Activated CD4-positive, CD25-positive, alpha-beta regulatory T cell treated with anti-CD3 and anti-CD28 coated beads, Interleukin-2, amount 50 U/mL, for 24 hours (primary cell): ENCODE results near the gene SCTR.

Experiments used
- ATAC-seq, 2 donors: fragments of 150-1000 bp; cut with Tn5 transposase; one replicate each; pipeline ENCODE4 v1.10.0; 2021; ENCODE audit warnings: mild to moderate bottlenecking in 1 of 2, moderate library complexity in 1 of 2

SCTR gene

GRCh38 chr2:119522671-119523070, 1.6 kb downstream of the SCTR start:
- no peak for ATAC-seq

- ATAC-seq = no peak
Measured at GRCh38 chr2:119521433-119522050, 2.7 kb downstream of the SCTR start.

GRCh38 chr2:119520696-119521432, 3.4 kb downstream of the SCTR start:
- ATAC-seq = no peak

GRCh38 chr2:119519057-119519408, 5.2 kb downstream of the SCTR start:
- no peak for ATAC-seq

GRCh38 chr2:119518401-119519056, 5.8 kb downstream of the SCTR start:
- no peak for ATAC-seq

GRCh38 chr2:119517433-119517832, 6.8 kb downstream of the SCTR start:
- ATAC-seq = no peak

- ATAC-seq = no peak
Measured at GRCh38 chr2:119516121-119516520, 8.2 kb downstream of the SCTR start.

- no peak for ATAC-seq
Measured at GRCh38 chr2:119513832-119514231, 10.5 kb downstream of the SCTR start.

- ATAC-seq = no peak
Measured at GRCh38 chr2:119512946-119513345, 11.3 kb downstream of the SCTR start.

GRCh38 chr2:119511989-119512388, 12.3 kb downstream of the SCTR start:
- ATAC-seq = no peak

GRCh38 chr2:119508756-119509155, 15.5 kb downstream of the SCTR start:
- ATAC-seq = no peak

GRCh38 chr2:119496682-119497081, 27.6 kb downstream of the SCTR start:
- ATAC-seq = no peak

- no peak for ATAC-seq
Measured at GRCh38 chr2:119495948-119496347, 28.3 kb downstream of the SCTR start.

GRCh38 chr2:119494163-119494790, 30.0 kb downstream of the SCTR start:
- ATAC-seq = no peak

- no peak for ATAC-seq
Measured at GRCh38 chr2:119491776-119492525, 32.3 kb downstream of the SCTR start.

- ATAC-seq = no peak
Measured at GRCh38 chr2:119490653-119491195, 33.6 kb downstream of the SCTR start.

GRCh38 chr2:119490106-119490505, 34.2 kb downstream of the SCTR start:
- ATAC-seq = no peak

GRCh38 chr2:119489232-119489952, 34.9 kb downstream of the SCTR start:
- ATAC-seq = no peak

GRCh38 chr2:119488245-119489214, 35.8 kb downstream of the SCTR start:
- ATAC-seq = no peak

GRCh38 chr2:119487434-119488244, 36.6 kb downstream of the SCTR start:
- ATAC-seq = no peak
